RWPE1 (cell line): ENCODE results near the gene NAXE.
A peak's percentile ranks its signal among the peaks of the same experiment; 100 is the strongest.
"Not testable (repeated sequence)": the region's sequence is repeated elsewhere in the genome, so short reads cannot be mapped to it uniquely, and the experiment has no call there.

ENCODE experiments used
- CTCF ChIA-PET: fragments of 350-600 bp; sonication (Branson Sonifier 250); formaldehyde crosslinking; extraction: SDS; loops from one replicate; lab custom pipeline; 2021; lab: Yijun Ruan, JAX
- POLR2A ChIA-PET: fragments of 400-600 bp; formaldehyde crosslinking; extraction: SDS; loops from one replicate; lab custom pipeline; 2020; ENCODE audit warnings: antibody characterized with exemption; ENCODE audit not compliant: low non-redundant PET; lab: Yijun Ruan, JAX
- DNase-seq: peaks from one replicate; pipeline ENCODE4 v3.0.0; 2012; ENCODE audit warnings: low spot score
- H3K27ac ChIP-seq: fragments of 450-650 bp; 2 replicates; pipeline ENCODE4 v1.5.1; 2017
- TF ChIP-seq, protein P1 (sequence below): fragments of 450-650 bp; conservative IDR thresholded peaks from 2 replicates; pipeline ENCODE4 v1.5.1; 2017; ENCODE audit warnings: low read depth, mild to moderate bottlenecking

The NAXE gene

DNA sequence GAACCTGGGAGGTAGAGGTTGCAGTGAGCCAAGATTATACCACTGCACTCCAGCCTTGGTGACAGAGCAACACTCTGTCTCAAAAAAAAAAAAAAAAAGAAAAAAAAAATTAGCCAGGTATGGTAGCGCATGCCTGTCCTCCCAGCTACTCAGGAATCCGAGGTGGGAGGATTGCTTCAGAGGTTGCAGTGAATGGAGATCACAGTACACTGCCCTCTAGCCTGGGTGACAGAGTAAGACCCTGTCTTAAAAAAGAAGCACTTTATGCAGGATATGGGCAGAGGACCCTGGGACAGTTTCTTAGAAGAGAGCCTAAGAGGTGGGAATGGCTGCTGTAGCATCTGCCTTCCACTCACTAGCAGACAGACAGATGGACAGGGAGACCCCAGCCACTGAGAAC is 42.2 kb upstream of the NAXE start:
- POLR2A ChIA-PET = no interaction called here
- no peak overlapping the region for H3K27ac ChIP-seq
- DNase-seq = no peak
- TF ChIP-seq, protein P1, sequence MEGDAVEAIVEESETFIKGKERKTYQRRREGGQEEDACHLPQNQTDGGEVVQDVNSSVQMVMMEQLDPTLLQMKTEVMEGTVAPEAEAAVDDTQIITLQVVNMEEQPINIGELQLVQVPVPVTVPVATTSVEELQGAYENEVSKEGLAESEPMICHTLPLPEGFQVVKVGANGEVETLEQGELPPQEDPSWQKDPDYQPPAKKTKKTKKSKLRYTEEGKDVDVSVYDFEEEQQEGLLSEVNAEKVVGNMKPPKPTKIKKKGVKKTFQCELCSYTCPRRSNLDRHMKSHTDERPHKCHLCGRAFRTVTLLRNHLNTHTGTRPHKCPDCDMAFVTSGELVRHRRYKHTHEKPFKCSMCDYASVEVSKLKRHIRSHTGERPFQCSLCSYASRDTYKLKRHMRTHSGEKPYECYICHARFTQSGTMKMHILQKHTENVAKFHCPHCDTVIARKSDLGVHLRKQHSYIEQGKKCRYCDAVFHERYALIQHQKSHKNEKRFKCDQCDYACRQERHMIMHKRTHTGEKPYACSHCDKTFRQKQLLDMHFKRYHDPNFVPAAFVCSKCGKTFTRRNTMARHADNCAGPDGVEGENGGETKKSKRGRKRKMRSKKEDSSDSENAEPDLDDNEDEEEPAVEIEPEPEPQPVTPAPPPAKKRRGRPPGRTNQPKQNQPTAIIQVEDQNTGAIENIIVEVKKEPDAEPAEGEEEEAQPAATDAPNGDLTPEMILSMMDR = no peak
- CTCF ChIA-PET = interaction anchor here (0.7 to 1.0 kb wide), 2 partner anchors 103 to 163 kb away, joined by 3 to 4 read pairs; no protein-coding TSS in a partner anchor

DNA sequence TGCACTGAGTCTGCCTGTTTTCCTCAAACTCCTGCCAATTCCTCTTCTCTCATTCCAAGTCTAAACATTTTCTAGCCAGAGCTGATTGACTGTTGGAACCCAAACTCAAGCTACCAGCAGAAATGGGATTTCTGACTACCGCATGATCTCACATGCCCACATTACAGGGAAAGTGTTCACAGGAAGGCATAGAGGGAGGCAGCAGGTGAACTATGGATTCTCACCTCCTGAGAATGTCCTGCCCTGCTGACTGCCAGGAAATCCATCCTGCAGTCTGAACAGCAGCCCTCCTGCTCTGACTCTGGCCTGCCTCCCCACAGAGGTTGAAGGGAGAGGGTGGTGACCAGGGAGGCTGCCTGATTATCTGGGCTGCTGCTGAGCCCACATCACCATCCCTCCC is 41.7 kb upstream of the NAXE start:
- ChIA-PET CTCF (interaction anchor here (0.6 to 1.0 kb wide), 3 partner anchors 69 to 164 kb away, joined by 3 to 4 read pairs (median 3); partner anchors contain the start of gene HAPLN2), POLR2A (no interaction called here)
- DNase-seq = no peak
- TF ChIP-seq, protein P1 = no peak
- peak overlapping the region; percentile 22; the same call in 1 of the 2 replicates for H3K27ac ChIP-seq

DNA sequence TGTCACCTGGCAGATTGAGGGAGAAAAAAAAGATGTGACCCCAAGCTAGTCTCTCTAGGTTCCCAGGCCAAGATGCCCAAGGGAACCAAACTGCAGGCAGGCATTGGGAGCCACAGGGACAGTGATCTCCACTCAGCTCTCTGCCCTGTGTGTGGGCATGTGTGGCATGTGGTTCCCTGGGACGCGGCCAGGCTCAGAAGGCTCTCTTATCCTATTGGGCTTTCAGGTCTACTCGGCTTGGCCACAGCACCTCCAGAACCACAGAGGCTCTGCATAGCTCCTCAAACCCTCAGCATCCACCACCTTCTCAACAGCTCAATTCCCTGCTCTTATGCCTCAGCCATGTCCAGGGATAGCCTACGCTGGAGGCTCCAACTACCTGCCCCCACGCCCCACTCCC is 41.2 kb upstream of the NAXE start:
- peak overlapping the region; percentile 22; the same call in 1 of the 2 replicates for H3K27ac ChIP-seq
- CTCF ChIA-PET = interaction anchor here (0.6 to 1.0 kb wide), 2 partner anchors 68 to 104 kb away, joined by 3 read pairs; partner anchors contain the start of gene HAPLN2
- no peak for DNase-seq
- TF ChIP-seq, protein P1 = no peak
- POLR2A ChIA-PET = no interaction called here

DNA sequence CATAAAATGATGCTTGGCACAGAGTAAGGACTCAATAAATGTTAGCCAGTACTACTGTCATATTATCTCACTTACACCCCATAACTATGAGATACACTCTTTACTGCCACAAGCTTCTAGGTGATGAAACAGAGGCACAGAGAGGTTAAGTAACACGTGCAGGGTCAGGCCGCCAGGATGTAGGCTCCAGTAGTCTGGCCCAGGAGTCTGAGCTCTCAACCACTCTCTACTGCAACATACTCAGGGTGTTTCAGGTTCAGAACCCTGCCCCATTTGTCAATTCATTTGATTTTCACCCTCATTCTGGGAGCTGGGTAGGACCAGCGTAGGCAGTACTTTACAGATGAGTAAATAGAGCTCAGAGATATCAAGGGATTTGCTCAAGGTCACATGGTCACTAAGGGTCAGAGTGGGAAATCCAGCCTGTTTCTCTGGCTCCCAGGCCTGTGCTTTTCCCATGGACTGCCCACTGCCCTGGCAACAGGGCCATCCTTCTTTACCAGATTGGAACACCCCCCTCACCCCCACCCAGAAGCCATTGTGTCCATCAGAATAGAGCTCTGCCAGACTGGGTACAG is 40.4 kb upstream of the NAXE start:
- TF ChIP-seq, protein P1 = no peak
- ChIA-PET POLR2A (no interaction called here), CTCF (interaction anchor here (1.4 kb wide), 1 partner anchor 12 kb away, joined by 5 read pairs; no protein-coding TSS in a partner anchor)
- peak overlapping the region; percentile 33 for H3K27ac ChIP-seq
- DNase-seq = no peak

DNA sequence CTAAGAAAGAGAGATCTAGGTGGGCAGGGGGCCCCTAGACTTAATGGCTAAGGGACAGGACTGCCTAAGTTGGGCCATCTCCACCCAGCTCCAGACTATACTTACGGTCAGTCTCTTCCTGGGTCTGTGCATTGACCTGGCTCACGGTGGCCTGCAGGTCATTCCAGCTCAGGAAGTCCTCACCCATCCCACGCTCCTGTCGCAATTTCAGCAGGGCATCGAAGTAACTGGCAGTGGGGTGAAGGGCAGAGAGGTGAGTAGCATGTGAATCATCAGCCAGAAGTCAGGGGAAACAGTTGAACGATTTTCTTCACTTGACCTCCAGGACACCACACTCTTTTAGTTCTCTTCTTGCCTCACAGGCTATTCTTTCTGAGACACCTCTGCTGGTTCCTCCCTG is 39.7 kb upstream of the NAXE start:
- ChIA-PET POLR2A (no interaction called here), CTCF (interaction anchor here (1.4 kb wide), 1 partner anchor 12 kb away, joined by 5 read pairs; no protein-coding TSS in a partner anchor)
- H3K27ac ChIP-seq = peak overlapping the region; percentile 33
- peak; percentile 80 for DNase-seq
- TF ChIP-seq, protein P1 = no peak

DNA sequence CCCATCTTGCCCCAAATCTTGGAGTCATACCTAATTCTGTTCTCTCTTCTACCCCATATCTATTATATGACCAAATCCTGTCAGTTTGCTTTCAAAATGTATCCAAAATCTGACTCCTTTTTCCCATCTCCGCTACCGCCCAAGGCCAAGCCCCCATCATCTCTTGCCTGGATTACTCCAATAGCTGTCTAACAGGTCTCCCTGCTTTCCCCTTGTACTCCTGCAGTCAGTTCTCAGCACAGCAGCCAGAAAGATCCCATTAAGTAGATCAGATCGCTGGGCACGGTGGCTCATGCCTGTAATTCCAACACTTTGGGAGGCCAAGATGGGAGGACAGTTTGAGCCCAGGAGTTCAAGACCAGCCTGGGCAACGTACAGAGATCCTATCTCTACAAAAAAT is 39.1 kb upstream of the NAXE start:
- ChIA-PET POLR2A (no interaction called here), CTCF (interaction anchor here (1.4 kb wide), 1 partner anchor 13 kb away, joined by 5 read pairs; no protein-coding TSS in a partner anchor)
- TF ChIP-seq, protein P1 = no peak
- no peak overlapping the region; the same call in 1 of the 2 replicates for H3K27ac ChIP-seq
- no peak for DNase-seq

DNA sequence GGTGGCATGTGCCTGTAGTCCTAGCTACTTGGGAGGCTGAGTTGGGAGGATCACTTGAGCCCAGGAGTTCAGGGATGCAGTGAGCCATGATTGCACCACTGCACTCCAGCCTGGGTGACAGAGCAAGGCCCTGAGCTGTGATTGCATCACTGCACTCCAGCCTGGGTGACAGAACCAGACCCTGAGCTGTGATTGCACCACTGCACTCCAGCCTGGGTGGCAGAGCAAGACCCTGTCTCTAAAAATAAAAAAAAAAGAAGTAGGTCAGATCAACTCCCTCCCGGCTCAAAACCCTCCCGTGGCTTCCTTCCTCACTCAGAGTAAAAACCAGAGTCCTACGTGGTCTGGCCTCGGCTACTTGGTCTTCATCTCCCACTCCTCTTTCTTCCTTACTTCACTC is 38.6 kb upstream of the NAXE start:
- CTCF ChIA-PET, H3K27ac ChIP-seq, POLR2A ChIA-PET, DNase-seq: not testable (repeated sequence)
